ENCODE data around the gene FGGY.

DNA sequence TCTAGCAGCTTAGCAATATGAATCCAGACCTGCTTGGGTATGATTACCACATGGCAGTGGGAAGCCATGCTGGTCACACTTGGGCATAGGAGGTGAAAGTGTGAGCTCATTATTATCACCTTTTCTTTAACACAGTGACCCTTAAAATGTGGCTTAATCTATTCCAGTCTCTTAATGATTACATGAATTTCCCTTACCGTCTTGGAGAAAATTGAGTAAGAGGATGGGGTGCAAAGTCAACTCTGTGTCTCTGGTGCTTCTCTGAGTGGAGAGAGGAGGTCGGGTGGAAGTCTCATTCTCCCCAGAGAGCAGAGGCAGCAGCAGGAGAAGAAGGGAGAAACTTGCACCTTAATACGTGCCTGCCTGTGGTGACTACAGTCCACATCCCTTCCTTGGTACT is 91.3 kb downstream of the FGGY start:
- no peak for TF ChIP-seq CTCF (conservative IDR thresholded peaks at IDR 0.05)
- TF ChIP-seq EZH2 (IDR thresholded peaks at IDR 0.05; ENCODE audit: low read depth) = no peak
